Muscle of leg (tissue), 11 donors: ENCODE results near the gene RAI1. TPM values are rescaled to one million over a fixed set of nuclear protein-coding genes. Genes with fewer than 3 reads are reported as not detected.

Source experiments
- DNase-seq: peaks from one replicate; pipeline ENCODE4 v3.0.0; 2013
- H3K27ac ChIP-seq: one replicate; pipeline ENCODE4 v1.5.1; 2013; ENCODE audit warnings: mild to moderate bottlenecking, low read length, control low read depth
- H3K27me3 ChIP-seq: one replicate; pipeline ENCODE4 v1.6.1; 2013; ENCODE audit warnings: low read length; ENCODE audit not compliant: control insufficient read depth, insufficient read depth
- H3K36me3 ChIP-seq: one replicate; pipeline ENCODE4 v1.6.1; 2013; ENCODE audit warnings: low read length; ENCODE audit not compliant: control insufficient read depth, insufficient read depth
- H3K4me1 ChIP-seq: one replicate; pipeline ENCODE4 v1.6.1; 2013; ENCODE audit warnings: low read length; ENCODE audit not compliant: control insufficient read depth, insufficient read depth
- H3K4me3 ChIP-seq: one replicate; pipeline ENCODE4 v1.5.1; 2013; ENCODE audit warnings: low read length, control low read depth
- H3K9me3 ChIP-seq: replicated peaks from 2 replicates; pipeline ENCODE4 v1.6.1; 2013; ENCODE audit warnings: low read depth, low read length; ENCODE audit not compliant: control insufficient read depth
- WGBS: methylation state at CpG from one replicate; pipeline ENCODE4 v1.1.5; 2013; ENCODE audit warnings: missing lambda C conversion rate; ENCODE audit not compliant: insufficient coverage; 5-methylcytosine and 5-hydroxymethylcytosine counted together
- polyA plus RNA-seq, 8 donors: library from polyadenylated mRNA; unstranded; fragments of 120-200 nt; gene quantifications; one replicate each; pipeline versions ENCODE4 v1.2.1 to v1.2.3, GENCODE V29; 2013; ENCODE audit warnings: inconsistent platforms in 1 of 8, low replicate concordance in 1 of 8; ENCODE audit not compliant: insufficient read length in 8 of 8, insufficient read depth in 1 of 8
- total RNA-seq: library from RNA; stranded (reverse); fragments of 120-200 nt; gene quantifications from one replicate; pipeline ENCODE4 v1.2.4, GENCODE V29; 2013

RAI1 gene
- total and polyA plus RNA-seq, 9 donors: 7.4 to 25.5 (median 20.7) TPM

GRCh38 chr17:17852930-17853329, 171.7 kb downstream of the RAI1 start:
- no peak overlapping the region for H3K4me3 ChIP-seq
- no peak for DNase-seq
- no peaks in the 10 kb centered on the region for H3K27me3 ChIP-seq
- peaks cover 4% of the 10 kb centered on the region for H3K36me3 ChIP-seq
- peaks cover 46% of the 10 kb centered on the region for H3K4me1 ChIP-seq
- 81% methylated on average over 2 of the region's 3 CpGs for WGBS
- no peaks in the 10 kb centered on the region for H3K9me3 ChIP-seq
- no peak overlapping the region for H3K27ac ChIP-seq

GRCh38 chr17:17853811-17854447, 172.7 kb downstream of the RAI1 start:
- no peak overlapping the region for H3K4me3 ChIP-seq
- 93% methylated on average over 4 of the region's 8 CpGs for WGBS
- no peaks in the 10 kb centered on the region for H3K27me3 ChIP-seq
- H3K36me3 ChIP-seq: no peaks in the 10 kb centered on the region
- H3K27ac ChIP-seq: no peak overlapping the region
- DNase-seq: no peak
- no peaks in the 10 kb centered on the region for H3K9me3 ChIP-seq
- peaks cover 40% of the 10 kb centered on the region for H3K4me1 ChIP-seq

- Histone ChIP-seq H3K4me3 (no peak overlapping the region), H3K27me3 (no peaks in the 10 kb centered on the region), H3K9me3 (no peaks in the 10 kb centered on the region), H3K36me3 (no peaks in the 10 kb centered on the region), H3K27ac (no peak overlapping the region), H3K4me1 (peaks cover 31% of the 10 kb centered on the region)
- WGBS: 44% methylated on average over 3 of the region's 3 CpGs
- peak; percentile 40 for DNase-seq
These were observed 174.7 kb downstream of the RAI1 start for GRCh38 chr17:17855976-17856375.

- Histone ChIP-seq H3K4me3 (no peak overlapping the region), H3K4me1 (peaks cover 31% of the 10 kb centered on the region), H3K9me3 (no peaks in the 10 kb centered on the region), H3K27me3 (no peaks in the 10 kb centered on the region), H3K27ac (no peak overlapping the region), H3K36me3 (no peaks in the 10 kb centered on the region)
- WGBS: 88% methylated on average over 2 of the region's 2 CpGs
- DNase-seq: no peak
These were observed 175.1 kb downstream of the RAI1 start for GRCh38 chr17:17856386-17856785.

GRCh38 chr17:17857496-17857895, 176.2 kb downstream of the RAI1 start:
- no peaks in the 10 kb centered on the region for H3K9me3 ChIP-seq
- peaks cover 5% of the 10 kb centered on the region for H3K36me3 ChIP-seq
- WGBS: 83% methylated on average over 4 of the region's 4 CpGs
- no peak overlapping the region for H3K4me3 ChIP-seq
- no peak overlapping the region for H3K27ac ChIP-seq
- DNase-seq: no peak
- H3K4me1 ChIP-seq: peaks cover 33% of the 10 kb centered on the region
- H3K27me3 ChIP-seq: no peaks in the 10 kb centered on the region

- peaks cover 30% of the 10 kb centered on the region for H3K4me1 ChIP-seq
- WGBS: 32% methylated on average over 6 of the region's 9 CpGs
- peak; percentile 75 for DNase-seq
- no peak overlapping the region for H3K4me3 ChIP-seq
- no peaks in the 10 kb centered on the region for H3K27me3 ChIP-seq
- H3K27ac ChIP-seq: no peak overlapping the region
- H3K36me3 ChIP-seq: peaks cover 14% of the 10 kb centered on the region
- H3K9me3 ChIP-seq: no peaks in the 10 kb centered on the region
These were observed 178.9 kb downstream of the RAI1 start for GRCh38 chr17:17859909-17860765.

- 73% methylated on average over 1 of the region's 5 CpGs for WGBS
- no peak for DNase-seq
- Histone ChIP-seq H3K9me3 (no peaks in the 10 kb centered on the region), H3K27ac (no peak overlapping the region), H3K4me1 (peaks cover 26% of the 10 kb centered on the region), H3K27me3 (no peaks in the 10 kb centered on the region), H3K4me3 (no peak overlapping the region), H3K36me3 (peaks cover 14% of the 10 kb centered on the region)
These were observed 179.5 kb downstream of the RAI1 start for GRCh38 chr17:17860766-17861107.

Other genes with a start within 250 kb of the RAI1 start
- 13.1 TPM for gene MED9, start 204.5 kb upstream of the RAI1 start, total RNA-seq
- gene MED9, start 204.5 kb upstream of the RAI1 start, polyA plus RNA-seq: 10 to 100 TPM; 13.5 to 17.6 (median 15.8) TPM
- gene RASD1, start 185.1 kb upstream of the RAI1 start, total RNA-seq: 5.2 TPM
- gene RASD1, start 185.1 kb upstream of the RAI1 start, polyA plus RNA-seq: 1 to 10 TPM; 3.8 to 8.2 (median 4.8) TPM
- gene PEMT, start 89.8 kb upstream of the RAI1 start, total RNA-seq: 26.2 TPM
- 10 to 100 TPM; 20.0 to 28.6 (median 23.3) TPM for gene PEMT, start 89.8 kb upstream of the RAI1 start, polyA plus RNA-seq
- gene SREBF1, start 155.5 kb downstream of the RAI1 start, total RNA-seq: 16.1 TPM
- gene SREBF1, start 155.5 kb downstream of the RAI1 start, polyA plus RNA-seq: 10 to 100 TPM; 25.6 to 48.7 (median 33.7) TPM